Thoracic aorta (tissue), 2 donors: Measurements from ENCODE around the gene TP63. TPM values are rescaled to one million over a fixed set of nuclear protein-coding genes. Genes with fewer than 3 reads are reported as not detected.

Experiments
- ATAC-seq: fragments of 150-250 bp; one replicate; pipeline ENCODE4 v1.8.0; 2017; ENCODE audit warnings: low read depth; ENCODE audit not compliant: insufficient number of reproducible peaks, low FRiP score
- DNase-seq: peaks from one replicate; pipeline ENCODE4 v3.0.0-alpha.2; 2020; ENCODE audit warnings: low spot score
- H3K27ac ChIP-seq, 2 donors: fragments of 200-600 bp; sonication (generic); 1 replicate in 1 of 2; 2 replicates in 1 of 2; pipeline ENCODE4 v1.5.1; 2016; ENCODE audit warnings: mild to moderate bottlenecking in 2 of 2, moderate library complexity in 2 of 2
- H3K27me3 ChIP-seq: fragments of 200-600 bp; sonication (generic); replicated peaks from 2 replicates; pipeline ENCODE4 v1.6.0; 2016; ENCODE audit warnings: mild to moderate bottlenecking; ENCODE audit not compliant: insufficient read depth
- H3K36me3 ChIP-seq: fragments of 200-600 bp; sonication (generic); one replicate; pipeline ENCODE4 v1.5.1; 2016
- H3K4me1 ChIP-seq, 2 donors: fragments of 200-600 bp; sonication (generic); 1 replicate in 1 of 2; 2 replicates in 1 of 2; pipeline versions ENCODE4 v1.5.1 to v1.6.0; 2016; ENCODE audit warnings: low read depth in 2 of 2, mild to moderate bottlenecking in 1 of 2; ENCODE audit not compliant: control insufficient read depth in 1 of 2
- H3K4me3 ChIP-seq: fragments of 200-600 bp; sonication (generic); 2 replicates; pipeline ENCODE4 v1.5.1; 2016; ENCODE audit warnings: mild to moderate bottlenecking
- H3K9me3 ChIP-seq: fragments of 200-600 bp; sonication (generic); 2 replicates; pipeline ENCODE4 v1.5.1; 2016
- CTCF ChIP-seq: fragments of 200-600 bp; sonication (generic); IDR thresholded peaks from one replicate; pipeline ENCODE4 v1.5.1; 2019; ENCODE audit warnings: antibody characterized with exemption
- total RNA-seq, 2 donors: library from RNA; depleted of rRNA; stranded (reverse); fragments of >200 nt; gene quantifications; one replicate each; pipeline versions ENCODE4 v1.1.0 to v1.2.3, GENCODE V29; 2016

The TP63 gene
- total RNA-seq, 2 donors from 2014 or later, result 0.14 to 0.42 TPM

DNA sequence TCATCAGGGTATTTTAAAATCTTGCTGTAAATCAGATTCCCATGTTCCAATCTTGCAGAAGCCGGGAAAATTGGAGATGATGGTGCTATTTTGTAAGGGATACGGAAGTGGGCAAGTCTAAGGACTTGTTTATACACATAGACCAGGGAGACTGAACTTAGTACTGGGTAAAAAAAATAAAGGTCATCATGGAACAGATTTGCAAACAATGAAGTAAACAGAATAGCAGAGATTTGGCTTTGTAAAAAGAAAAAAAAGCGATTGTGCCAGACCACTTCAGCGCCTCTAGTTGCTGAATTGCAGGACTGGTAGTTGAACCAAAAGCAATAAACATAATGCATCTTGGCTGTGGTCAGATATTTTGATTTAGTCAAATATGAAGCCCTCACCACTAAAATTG, 229.1 kb downstream of the TP63 start:
- H3K4me1 ChIP-seq, result no peaks in the 10 kb centered on the region
- DNase-seq (no peak), ATAC-seq (no peak)
- no peak overlapping the region for H3K4me3 ChIP-seq
- TF ChIP-seq CTCF, result no peak
- no peaks in the 10 kb centered on the region for H3K27me3 ChIP-seq
- no peak overlapping the region for H3K27ac ChIP-seq
- no peaks in the 10 kb centered on the region for H3K36me3 ChIP-seq
- no peaks in the 10 kb centered on the region for H3K9me3 ChIP-seq

DNA sequence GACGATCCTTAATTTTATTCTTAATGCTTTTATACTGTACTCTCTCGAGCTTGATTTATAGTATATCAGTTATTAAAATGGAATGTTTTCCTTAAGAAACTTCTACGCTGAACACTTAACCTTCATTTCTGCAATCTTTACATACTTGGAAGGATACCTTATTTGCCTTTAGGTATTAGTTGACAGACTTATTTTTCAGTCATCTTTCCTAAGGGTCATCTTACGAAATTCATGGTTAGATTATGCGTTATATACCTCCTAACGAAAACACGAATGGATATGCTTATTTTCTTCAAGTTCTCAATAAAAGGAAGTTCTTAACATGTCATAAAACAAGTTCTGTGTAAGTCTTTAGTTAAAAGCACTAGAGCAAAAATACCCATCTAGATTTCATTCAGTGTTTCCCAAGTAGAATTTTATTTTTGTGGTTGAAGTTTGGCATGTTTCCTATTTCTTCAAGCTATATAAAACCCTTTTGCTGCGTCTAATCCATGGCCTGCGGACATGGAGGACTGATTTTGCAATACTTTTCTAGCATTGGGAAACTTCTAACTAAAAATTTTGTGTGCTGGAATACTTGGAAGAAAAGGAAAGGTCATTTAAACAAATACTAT, 231.3 kb downstream of the TP63 start:
- H3K4me1 ChIP-seq, result no peaks in the 10 kb centered on the region

DNA sequence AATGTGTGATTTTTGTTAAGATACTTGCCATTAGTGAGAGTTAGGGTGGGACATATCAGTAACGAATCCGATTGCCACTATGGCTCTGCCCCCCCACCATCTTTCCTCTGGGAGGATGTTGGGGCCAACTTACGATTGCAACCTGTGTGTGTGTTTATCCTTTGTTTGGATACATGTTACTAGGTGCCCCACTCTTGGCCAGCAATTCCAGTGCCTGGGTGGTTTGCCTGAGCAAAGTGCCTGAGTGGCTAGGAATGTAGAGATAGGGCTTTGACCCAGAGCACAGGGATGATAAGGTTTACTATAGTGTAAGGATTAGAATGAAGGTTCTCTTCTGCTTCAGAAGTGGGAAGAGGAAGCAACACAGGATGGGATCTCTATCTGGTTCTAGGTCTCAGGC, 231.8 kb downstream of the TP63 start:
- no peak overlapping the region for H3K27ac ChIP-seq
- no peak for ATAC-seq
- no peaks in the 10 kb centered on the region for H3K36me3 ChIP-seq
- TF ChIP-seq CTCF, result no peak
- H3K4me1 ChIP-seq, result no peaks in the 10 kb centered on the region
- H3K27me3 ChIP-seq, result no peaks in the 10 kb centered on the region
- no peak for DNase-seq
- H3K4me3 ChIP-seq, result no peak overlapping the region
- no peaks in the 10 kb centered on the region for H3K9me3 ChIP-seq

More for the DNA sequence above, 231.3 kb downstream of the TP63 start:
- Histone ChIP-seq H3K4me3 (no peak overlapping the region), H3K27ac (no peak overlapping the region), H3K36me3 (no peaks in the 10 kb centered on the region), H3K27me3 (no peaks in the 10 kb centered on the region), H3K9me3 (no peaks in the 10 kb centered on the region)
- ATAC-seq (no peak), DNase-seq (no peak)
- TF ChIP-seq CTCF, result no peak

- H3K4me1 ChIP-seq, result no peaks in the 10 kb centered on the region
- no peaks in the 10 kb centered on the region for H3K9me3 ChIP-seq
- no peaks in the 10 kb centered on the region for H3K27me3 ChIP-seq
- no peak overlapping the region for H3K27ac ChIP-seq
- H3K4me3 ChIP-seq, result no peak overlapping the region
- DNase-seq, result no peak
- TF ChIP-seq CTCF, result no peak
- H3K36me3 ChIP-seq, result no peaks in the 10 kb centered on the region
- ATAC-seq, result no peak
These were observed 236.9 kb downstream of the TP63 start for GRCh38 chr3:189868061-189868460.

DNA sequence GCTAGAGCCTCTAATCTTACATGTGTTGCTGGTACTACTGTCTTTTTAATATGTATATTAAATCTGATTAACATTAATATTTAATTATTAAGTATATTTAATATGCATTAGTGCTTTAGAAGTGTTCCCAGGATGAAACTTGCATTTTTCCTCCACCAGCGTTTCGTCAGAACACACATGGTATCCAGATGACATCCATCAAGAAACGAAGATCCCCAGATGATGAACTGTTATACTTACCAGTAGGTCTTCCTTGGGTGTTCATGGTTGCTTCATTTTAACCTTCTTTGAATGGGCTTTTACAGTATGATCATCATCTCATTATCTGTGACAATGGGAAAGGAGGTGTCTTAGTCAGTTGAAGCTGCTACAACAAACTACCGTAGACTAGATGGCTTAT, 238.0 kb downstream of the TP63 start:
- H3K9me3 ChIP-seq, result no peaks in the 10 kb centered on the region
- H3K27ac ChIP-seq, result no peak overlapping the region
- no peaks in the 10 kb centered on the region for H3K4me1 ChIP-seq
- no peak for ATAC-seq
- no peak overlapping the region for H3K4me3 ChIP-seq
- DNase-seq, result no peak
- no peaks in the 10 kb centered on the region for H3K27me3 ChIP-seq
- TF ChIP-seq CTCF, result no peak
- H3K36me3 ChIP-seq, result no peaks in the 10 kb centered on the region
